GM18508 (cell line): ENCODE results near the gene QRICH1.
A peak's percentile ranks its signal among the peaks of the same experiment; 100 is the strongest.
"Not testable (repeated sequence)": the region's sequence is repeated elsewhere in the genome, so short reads cannot be mapped to it uniquely, and the experiment has no call there.

Experiments
- ATAC-seq: cut with Tn5 transposase; IDR thresholded peaks from one replicate; pipeline ENCODE4 v1.9.1; 2021; ENCODE audit warnings: moderate number of reproducible peaks; ENCODE audit not compliant: insufficient read depth, unreplicated experiment

The QRICH1 gene

DNA sequence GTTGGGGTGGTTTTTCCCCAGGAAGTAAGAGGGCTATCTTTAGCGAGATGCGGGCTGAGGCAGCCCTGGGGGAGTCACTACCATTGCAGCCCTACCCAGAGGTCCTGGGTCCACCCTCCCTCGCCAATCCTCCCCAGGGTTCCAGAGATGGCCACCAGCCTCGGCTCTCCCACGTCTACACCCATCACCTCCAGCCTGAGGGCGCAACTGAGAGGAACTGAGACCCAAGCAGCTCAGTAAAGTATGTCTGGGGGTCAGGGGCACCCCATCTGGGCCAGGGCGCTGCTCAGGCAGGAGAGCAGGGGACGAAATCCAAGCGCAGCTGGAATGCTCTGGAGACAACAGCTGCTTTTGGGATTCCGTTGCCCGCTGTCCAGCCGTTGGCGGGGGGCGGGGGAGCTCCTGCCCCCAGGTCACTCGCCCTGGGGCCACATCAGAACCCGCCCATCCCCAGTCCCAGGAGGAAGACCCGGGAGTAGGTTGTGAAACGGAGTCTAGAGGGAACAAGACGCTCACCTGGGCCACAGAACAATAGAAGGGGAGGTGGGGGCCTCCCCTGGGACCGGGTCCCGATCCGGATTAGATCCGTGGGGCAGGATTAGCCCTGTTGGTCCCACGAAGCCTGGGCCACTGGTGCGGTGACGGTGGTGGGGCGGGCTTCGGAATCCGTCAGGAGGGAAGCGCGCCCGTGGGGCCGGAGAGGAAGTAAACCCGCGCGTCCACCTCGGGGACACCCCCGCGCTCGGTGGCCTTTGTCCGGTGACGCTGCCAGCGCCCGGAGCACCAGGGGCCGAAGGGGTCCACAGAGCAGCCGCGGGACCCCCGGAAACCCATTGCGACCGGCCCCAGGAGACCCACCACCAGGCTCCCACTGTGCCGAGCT, 73.3 kb downstream of the QRICH1 start:
- no peak for ATAC-seq

DNA sequence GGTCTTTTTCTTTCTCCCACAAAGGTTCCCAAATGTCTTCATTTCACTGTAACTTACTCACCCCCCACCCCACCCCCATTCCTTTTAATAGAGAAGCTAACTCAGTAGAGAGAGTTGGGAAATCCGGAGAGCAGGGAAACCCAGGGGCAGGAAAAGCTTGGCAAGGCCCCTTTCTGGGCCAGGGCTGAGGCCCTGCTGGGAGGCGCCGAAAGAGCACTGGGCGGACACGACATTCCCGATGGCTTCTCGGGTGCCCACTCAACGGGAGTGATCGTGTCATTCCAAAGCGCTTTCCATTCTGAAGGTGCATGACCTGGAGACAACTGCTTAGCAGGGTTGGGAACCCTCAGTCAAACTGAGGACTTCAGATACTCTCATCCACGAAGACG, 73.9 kb downstream of the QRICH1 start:
- no peak for ATAC-seq

DNA sequence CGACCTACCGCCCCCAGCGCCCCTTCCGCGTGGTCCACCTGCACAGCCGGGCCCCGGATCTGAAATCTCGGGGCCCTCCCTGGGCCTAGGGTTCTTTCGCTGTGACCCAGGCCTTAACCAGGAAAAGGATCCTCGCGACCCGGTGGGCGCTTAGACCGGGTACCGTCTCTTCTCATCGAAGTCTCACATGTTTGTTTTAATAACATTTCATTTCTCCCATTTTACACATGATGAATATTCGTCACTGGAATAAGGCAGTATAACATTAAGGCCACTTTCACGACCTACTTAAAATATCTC, 75.2 kb downstream of the QRICH1 start:
- ATAC-seq, result no peak

GRCh38 chr3:49017971-49018706, 75.7 kb downstream of the QRICH1 start, which contains the start of gene DALRD3:
TSS of gene DALRD3 (minus strand) at chr3:49018580. CDS start at chr3:49018564, 16 bp downstream.
- ATAC-seq, result no peak

- no peak for ATAC-seq
Measured at GRCh38 chr3:49017229-49017970, 76.5 kb downstream of the QRICH1 start.

DNA sequence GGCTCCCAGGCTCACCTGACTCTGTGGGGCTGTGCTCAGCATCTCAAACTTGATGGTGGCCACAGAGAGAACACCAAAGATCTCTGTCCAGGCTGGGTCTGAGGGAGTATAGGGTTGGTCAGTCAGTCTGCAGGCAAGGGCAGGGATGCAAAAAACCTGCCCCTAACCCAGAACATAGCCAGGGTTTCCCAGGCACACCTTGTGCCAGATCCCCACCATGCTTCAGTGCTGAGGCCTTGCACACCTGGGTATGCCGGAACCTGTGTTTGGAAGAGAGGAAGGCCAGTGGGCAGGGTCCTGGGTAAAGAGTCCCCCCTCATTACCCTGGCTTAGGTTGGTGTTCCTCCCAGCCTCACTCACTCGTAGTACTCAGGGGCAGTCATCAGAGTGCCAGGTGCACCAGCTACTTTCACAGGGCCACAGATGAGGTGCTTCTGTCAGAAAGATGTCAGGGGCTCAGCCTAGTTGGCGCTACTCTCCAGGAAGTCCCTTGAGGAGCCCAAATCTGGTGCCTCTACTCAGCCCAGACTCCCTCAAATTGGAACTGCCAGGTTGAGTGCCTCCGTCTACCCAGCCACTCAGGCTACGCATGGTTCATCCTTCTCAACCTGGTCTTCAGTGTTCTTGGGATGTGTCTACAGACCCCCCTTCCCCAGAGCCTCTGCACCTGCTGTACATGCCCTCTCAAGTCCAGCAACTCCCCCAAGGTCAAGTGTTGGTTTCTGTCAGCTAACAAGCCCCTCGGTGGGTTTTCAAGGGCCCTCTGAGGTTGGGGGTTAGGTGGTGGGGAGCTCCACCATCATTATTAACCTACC, 77.2 kb downstream of the QRICH1 start:
- no peak for ATAC-seq

GRCh38 chr3:49015765-49016164, 78.1 kb downstream of the QRICH1 start:
- ATAC-seq, result no peak

GRCh38 chr3:49015072-49015471, 78.8 kb downstream of the QRICH1 start:
- no peak for ATAC-seq

- ATAC-seq, result no peak
Measured at GRCh38 chr3:49013738-49014660, 79.9 kb downstream of the QRICH1 start.

DNA sequence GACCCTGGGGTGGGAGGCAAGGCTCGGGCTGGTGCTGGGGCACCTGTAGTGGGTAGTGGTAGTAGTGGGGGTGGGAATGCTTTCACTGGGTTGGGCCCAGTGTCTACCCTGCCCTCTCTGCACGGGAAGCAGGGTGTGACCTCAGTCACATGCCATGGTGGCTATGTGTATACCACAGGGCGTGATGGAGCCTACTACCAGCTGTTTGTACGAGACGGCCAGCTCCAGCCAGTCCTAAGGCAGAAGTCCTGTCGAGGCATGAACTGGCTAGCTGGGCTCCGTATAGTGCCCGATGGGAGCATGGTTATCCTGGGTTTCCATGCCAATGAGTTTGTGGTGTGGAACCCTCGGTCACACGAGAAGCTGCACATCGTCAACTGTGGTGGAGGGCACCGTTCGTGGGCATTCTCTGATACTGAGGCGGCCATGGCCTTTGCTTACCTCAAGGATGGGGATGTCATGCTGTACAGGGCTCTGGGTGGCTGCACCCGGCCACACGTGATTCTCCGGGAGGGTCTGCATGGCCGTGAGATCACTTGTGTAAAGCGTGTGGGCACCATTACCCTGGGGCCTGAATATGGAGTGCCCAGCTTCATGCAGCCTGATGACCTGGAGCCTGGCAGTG, 80.6 kb downstream of the QRICH1 start:
- ATAC-seq, result no peak

DNA sequence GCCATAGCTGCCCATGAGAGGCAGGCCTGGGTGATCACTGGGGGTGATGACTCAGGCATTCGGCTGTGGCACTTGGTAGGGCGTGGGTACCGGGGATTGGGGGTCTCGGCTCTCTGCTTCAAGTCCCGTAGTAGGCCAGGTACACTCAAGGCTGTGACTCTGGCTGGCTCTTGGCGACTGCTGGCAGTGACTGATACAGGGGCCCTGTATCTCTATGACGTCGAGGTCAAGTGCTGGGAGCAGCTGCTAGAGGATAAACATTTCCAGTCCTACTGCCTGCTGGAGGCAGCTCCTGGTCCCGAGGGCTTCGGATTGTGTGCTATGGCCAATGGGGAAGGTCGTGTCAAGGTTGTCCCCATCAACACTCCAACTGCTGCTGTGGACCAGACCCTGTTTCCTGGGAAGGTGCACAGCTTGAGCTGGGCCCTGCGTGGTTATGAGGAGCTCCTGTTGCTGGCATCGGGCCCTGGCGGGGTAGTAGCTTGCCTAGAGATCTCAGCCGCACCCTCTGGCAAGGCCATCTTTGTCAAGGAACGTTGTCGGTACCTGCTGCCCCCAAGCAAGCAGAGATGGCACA, 81.3 kb downstream of the QRICH1 start:
- ATAC-seq, result no peak

GRCh38 chr3:49009396-49009795, 84.5 kb downstream of the QRICH1 start:
- no peak for ATAC-seq

DNA sequence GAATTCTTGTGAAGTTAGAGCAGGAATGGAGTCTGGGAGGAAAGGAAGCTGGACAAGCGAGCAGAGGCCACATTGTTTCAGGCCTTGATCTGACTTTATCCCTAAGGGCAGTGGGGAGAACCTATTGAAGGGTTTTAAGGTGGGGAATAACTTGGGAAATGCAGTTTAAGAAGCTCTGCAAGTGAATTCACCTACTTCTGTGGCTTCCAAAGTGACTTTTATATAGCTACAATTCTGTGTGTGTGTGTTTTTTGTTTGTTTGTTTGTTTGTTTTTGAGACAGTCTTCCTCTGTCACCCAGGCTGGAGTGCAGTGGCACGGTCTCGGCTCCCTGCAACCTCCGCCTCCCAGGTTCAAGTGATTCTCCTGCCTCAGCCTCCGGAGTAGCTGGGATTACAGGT, 85.2 kb downstream of the QRICH1 start:
- ATAC-seq, result not testable (repeated sequence)

GRCh38 chr3:49007771-49008528, 85.9 kb downstream of the QRICH1 start:
- no peak for ATAC-seq

GRCh38 chr3:49007068-49007770, 86.7 kb downstream of the QRICH1 start, which contains the start of gene WDR6:
TSS of gene WDR6 (plus strand) at chr3:49007391. CDS start at chr3:49007432, 41 bp downstream.
- peak; percentile 56 for ATAC-seq

DNA sequence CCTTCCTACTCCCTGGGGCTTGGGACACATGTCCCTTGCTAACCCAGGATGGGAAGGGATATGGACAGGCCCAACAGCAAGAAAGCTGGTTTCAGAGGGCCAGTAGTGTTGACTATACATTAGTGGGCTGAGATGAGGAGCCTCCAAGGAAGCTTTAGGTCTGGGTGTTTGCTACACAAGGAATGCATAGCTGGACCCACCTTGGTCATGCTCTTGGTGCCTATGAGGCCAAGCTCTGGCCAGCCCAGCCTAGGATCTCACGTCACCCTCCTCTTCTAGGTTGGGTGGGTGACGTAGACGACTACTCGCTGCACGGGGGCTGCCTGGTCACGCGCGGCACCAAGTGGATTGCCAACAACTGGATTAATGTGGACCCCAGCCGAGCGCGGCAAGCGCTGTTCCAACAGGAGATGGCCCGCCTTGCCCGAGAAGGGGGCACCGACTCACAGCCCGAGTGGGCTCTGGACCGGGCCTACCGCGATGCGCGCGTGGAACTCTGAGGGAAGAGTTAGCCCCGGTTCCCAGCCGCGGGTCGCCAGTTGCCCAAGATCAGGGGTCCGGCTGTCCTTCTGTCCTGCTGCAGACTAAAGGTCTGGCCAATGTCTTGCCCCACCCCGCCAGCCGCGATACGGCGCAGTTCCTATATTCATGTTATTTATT, 87.3 kb downstream of the QRICH1 start:
- no peak for ATAC-seq
